ENCODE data around the gene AADACL3.
"Not testable (repeated sequence)": the region's sequence is repeated elsewhere in the genome, so short reads cannot be mapped to it uniquely, and the experiment has no call there.

The AADACL3 gene

GRCh38 chr1:12717301-12717838 lies 1.5 kb downstream of the AADACL3 start:
- DNase-seq: no peak

DNA sequence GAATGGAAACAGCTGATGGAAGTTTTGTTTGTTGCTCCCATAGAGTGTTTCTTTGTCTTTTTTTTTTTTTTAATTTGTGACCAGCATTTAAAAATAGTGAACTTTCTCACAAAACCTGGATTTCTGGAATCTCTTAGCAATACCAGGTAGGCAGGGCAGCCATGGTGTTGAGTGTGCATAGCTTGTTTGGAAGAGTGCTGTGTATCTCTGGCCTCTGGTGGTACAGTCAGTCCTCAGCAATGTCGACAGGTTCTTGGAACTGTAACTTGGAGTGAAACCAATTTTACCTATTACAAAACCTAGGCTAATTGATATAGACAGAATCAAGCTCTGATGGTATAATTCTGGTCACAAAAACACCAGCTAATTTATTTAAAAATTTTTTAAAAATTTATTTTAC lies 6.7 kb downstream of the AADACL3 start:
- no peak for DNase-seq

GRCh38 chr1:12728391-12728790 lies 12.5 kb downstream of the AADACL3 start:
- DNase-seq: no peak

DNA sequence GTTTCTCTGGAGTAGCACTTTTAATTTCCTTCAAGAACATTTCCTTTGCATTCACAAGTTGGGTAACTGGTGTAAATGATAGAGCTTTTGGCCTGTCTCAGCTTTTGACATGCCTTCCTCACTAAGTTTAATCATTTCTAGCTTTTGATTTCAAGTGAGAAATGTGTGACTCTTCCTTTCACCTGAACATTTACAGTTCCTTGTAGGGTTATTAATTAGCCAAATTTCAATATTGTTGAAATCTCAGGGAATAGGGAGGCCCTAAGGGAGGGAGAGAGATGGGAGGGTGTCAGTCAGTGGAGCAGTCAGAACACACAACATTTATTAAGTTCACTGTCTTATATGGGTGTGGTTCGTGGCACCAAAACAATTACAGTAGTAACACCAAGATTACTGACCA lies 14.2 kb downstream of the AADACL3 start:
- no peak for DNase-seq

DNA sequence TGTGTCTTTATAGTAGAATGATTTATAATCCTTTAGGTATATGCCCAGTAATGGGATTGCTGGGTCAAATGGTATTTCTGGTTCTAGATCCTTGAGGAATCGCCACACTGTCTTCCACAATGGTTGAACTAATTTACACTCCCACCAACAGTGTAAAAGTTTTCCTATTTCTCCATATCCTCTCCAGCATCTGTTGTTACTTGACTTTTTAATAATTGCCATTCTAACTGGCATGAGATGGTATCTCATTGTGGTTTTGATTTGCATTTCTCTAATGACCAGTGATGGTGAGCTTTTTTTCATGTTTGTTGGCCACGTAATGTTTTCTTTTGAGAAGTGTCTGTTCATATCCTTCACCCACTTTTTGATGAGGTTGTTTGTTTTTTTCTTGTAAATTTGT lies 15.2 kb downstream of the AADACL3 start:
- not testable (repeated sequence) for DNase-seq

- DNase-seq: no peak
These were observed 18.7 kb downstream of the AADACL3 start for GRCh38 chr1:12734651-12735050.

GRCh38 chr1:12738934-12739333 lies 23.0 kb downstream of the AADACL3 start:
- DNase-seq: no peak

DNA sequence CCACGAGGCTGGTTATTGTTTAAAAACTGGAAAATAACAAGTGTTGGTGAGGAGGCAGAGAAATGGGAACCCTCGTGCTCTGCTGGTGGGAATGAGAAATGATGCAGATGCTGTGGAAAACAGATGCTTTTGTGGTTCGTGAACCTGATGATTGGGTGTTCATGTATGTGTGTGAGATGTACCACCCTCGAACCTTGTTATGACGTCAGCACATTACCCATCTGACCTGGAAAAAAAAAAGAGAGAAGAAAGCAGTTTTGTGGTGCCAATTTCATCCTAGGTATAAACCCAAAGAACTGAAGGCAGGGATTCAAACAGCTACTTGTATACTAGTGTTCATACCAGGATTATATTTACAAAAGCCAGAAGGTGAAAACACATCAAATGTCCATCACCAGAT lies 23.7 kb downstream of the AADACL3 start:
- DNase-seq: no peak

DNA sequence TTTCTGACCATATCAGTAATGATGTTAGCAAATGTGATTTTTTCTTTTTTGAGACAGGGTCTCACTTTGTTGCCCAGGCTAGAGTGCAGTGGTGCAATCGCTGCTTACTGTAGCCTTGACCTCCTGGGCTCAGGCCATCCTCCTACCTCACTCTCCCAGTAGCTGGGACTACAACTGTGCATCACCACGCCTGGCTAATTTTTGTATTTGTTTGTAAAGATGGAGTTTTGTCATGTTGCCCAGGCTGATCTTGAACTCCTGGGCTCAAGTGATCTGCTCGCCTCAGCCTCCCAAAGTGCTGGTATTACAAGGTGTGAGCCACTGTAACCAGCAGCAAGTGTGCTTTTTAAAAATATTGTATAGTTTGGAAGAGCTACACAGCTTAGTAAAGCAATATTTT lies 26.0 kb downstream of the AADACL3 start:
- DNase-seq: no peak

DNA sequence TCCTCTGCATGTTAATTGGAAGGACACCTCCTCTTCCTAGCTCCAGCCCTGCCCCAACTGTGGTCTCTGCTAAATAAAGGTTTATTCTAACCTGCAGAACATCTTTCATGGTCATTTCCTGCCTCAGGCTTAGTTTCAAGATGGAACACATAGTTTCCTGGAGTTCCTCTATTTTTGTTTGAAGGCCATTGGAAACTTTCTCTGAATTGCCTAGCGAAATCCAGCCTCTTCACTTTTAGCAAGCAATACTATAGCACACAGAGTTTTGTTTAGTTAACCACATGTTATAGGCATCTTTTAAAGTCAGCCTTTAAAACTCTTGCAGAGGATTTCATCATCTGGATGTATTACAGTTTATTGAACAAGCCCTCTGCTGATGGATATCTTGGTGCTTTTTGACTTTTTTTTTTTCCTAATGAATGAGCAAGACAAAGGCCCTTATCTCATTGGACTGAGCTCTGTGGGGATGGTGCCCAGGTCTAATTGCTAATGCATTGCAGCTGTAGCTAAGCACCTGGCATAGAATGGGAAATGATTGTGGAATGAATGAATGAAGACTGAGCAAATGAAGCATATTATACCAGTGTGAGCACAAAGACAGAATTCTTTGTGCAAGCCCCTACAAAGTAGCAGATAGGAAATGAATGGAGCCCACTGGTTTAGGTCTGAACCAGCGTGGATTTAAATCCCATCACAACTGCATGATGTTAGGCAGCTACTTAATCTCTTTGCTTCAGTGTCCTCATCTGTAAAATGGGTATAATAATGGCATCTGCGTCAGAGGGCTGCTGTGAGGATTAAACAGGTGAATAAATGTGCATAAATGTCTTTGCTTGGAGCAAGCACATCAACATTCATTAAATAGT lies 29.4 kb downstream of the AADACL3 start:
- DNase-seq: no peak

GRCh38 chr1:12745992-12746323 lies 30.0 kb downstream of the AADACL3 start, which contains the start of gene CFAP107:
CFAP107 (plus strand) TSS chr1:12746200; CDS start chr1:12746431, 231 bp downstream.
- peak; percentile 0 for DNase-seq

GRCh38 chr1:12748778-12749355 lies 33.0 kb downstream of the AADACL3 start:
- DNase-seq: no peak

DNA sequence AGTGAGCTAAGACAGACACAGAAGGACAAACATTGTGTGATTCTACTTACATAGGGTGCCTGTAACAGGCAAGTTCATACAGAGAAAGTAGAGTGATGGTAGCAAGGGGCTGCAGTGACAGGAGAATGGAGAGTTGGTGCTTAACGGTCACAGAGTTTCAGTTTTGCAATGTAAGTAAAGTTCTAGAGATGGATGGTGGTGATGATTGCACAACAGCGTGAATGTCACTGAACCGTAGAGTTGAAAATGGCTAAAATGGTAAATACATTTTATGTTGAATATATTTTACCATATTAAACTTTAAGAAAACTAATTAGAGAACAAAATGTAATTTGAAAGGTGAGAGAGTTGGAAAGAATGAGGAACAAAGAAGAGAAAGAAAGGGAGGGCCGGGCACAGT lies 38.8 kb downstream of the AADACL3 start:
- no peak for DNase-seq

- no peak for DNase-seq
These were observed 40.4 kb downstream of the AADACL3 start for GRCh38 chr1:12756273-12756672.

DNA sequence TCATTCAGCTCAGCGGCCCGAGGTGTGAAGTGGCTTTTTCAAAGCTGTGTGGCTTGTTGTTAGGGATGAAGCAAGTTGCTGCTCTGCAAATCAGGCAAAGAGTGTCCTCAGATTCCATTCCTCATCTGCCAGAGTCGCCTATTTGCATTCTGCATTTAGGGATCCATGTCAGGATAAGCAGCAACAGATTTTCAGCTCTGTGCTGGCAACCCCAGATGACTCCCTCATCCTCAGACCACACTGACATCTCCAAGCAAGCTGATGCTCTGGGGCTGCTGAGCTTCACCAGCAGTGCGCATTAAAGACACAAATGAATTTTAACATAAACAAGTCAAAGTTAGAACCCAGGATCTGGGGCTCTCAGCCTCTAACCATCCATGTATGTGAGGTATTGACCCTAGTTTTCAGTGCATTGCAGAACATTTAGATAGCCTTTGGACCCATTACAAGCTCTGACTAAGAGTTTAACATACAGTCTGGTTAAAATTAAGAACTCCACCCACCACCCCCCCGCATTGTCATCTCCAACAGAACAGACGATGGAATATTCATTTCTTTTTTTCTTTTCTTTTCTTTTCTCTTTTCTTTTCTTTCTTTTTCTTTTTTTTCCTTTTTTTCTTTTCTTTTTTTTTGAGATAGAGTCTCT lies 41.0 kb downstream of the AADACL3 start:
- no peak for DNase-seq

GRCh38 chr1:12757836-12758235 lies 41.9 kb downstream of the AADACL3 start:
- no peak for DNase-seq

DNA sequence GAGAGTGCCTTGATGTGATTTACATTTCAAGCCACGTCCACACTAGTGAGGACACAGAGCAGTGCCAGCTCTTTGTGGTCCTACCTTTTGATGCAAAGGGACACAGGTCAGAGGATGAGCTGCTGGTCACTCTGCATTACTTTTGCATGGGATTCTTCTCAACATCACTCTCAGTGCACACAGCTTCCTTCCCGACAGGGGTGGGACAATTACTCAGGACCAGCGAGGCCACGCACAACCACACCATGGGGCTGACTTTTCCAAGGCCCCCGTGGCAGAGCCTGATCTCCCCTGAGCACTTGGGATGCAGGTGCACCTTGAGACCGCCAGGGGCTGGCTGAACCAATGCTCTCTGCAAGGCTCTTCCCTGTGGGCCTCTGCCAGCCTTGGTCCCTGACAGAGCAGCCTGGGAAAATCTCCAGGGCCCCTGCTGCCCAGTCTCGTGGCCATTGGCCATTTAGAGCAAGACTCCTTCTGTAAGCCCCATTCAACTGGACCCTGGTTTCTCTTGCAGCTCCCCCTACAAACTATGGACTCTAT lies 44.4 kb downstream of the AADACL3 start:
- DNase-seq: no peak

GRCh38 chr1:12761781-12762180 lies 45.9 kb downstream of the AADACL3 start:
- no peak for DNase-seq

DNA sequence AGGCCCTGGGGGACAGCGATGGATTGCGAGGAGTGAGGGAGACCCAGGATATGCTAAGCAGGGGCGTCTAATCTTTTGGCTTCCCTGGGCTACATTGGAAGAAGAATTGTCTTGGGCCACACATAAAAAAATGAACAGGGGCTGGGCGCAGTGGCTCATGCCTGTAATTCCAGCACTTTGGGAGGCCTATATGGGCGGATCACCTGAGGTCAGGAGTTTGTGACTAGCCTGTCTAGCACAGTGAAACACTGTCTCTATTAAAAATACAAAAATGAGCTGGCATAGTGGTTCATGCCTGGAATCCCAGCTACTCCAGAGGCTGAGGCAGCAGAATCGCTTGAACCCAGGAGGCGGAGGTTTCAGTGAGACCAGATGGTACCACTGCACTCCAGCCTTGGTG lies 46.9 kb downstream of the AADACL3 start:
- DNase-seq: no peak

- no peak for DNase-seq
These were observed 47.6 kb downstream of the AADACL3 start for GRCh38 chr1:12763479-12763878.

- no peak for DNase-seq
These were observed 48.1 kb downstream of the AADACL3 start for GRCh38 chr1:12764016-12764415.

DNA sequence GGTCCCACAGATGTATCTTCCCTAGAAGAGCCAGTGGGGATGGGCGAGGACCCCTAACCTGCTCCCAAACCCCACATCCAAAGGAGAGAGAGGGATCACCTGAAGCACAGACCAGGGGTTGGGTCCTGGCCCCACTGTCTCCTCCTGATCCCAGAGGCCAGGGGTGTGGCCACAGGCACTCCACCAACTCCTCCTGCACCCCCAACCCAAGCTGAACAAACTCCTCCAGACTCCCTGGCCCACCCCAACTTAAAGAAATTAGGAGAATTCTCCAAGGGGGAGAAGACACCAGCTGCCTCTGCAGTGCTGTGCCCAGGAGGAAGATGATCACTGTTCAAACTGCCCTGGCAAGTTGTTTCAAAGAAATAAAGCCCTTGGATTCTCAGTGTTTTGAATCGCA lies 53.1 kb downstream of the AADACL3 start:
- no peak for DNase-seq

DNA sequence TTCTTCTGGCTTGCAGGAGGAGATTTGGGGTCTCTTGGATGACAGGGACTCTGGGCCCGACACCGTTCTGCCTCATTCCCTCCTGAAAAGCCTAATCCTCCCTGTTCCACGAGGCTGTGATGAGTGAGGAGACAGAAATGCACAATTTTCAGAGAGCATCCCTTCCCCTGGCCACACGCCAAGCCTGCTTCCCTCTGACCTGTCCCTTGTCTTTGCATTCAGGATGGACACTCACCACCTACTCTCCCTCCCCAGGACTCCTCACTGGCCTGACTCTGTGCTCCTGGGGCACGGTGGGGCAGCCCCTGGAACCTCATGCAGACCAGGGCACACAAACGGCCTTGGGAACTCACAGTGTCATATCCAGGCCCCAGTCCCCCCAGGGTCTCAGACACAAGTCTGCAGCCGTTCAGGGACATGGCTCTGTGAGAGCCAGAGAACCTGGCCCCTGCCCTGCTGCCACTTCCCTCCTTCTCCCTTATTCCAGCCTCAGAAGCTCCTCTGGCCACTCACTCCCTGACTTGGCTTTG lies 54.1 kb downstream of the AADACL3 start:
- DNase-seq: no peak
